ENCODE results near the gene SAT2.
A peak's percentile ranks its signal among the peaks of the same experiment; 100 is the strongest.

The SAT2 gene

GRCh38 chr17:7589891-7590691 is 37.5 kb downstream of the SAT2 start, which contains the start of gene SOX15:
SOX15 (minus strand) TSS chr17:7590094; CDS start chr17:7589676, 418 bp downstream.
- DNase-seq = no peak

- peak; percentile 71 for DNase-seq
These were observed 38.3 kb downstream of the SAT2 start for GRCh38 chr17:7589204-7589868.

- no peak for DNase-seq
These were observed 38.9 kb downstream of the SAT2 start for GRCh38 chr17:7588553-7589203.

GRCh38 chr17:7587420-7588151 is 40.0 kb downstream of the SAT2 start:
- no peak for DNase-seq

- no peak for DNase-seq
These were observed 40.8 kb downstream of the SAT2 start for GRCh38 chr17:7586673-7587419.

- DNase-seq = peak; percentile 97
These were observed 44.1 kb downstream of the SAT2 start, which contains the start of gene MPDU1 for GRCh38 chr17:7583253-7584109. MPDU1 (plus strand) TSS chr17:7583852; CDS start chr17:7583863, 11 bp downstream.

- DNase-seq = no peak
These were observed 45.0 kb downstream of the SAT2 start for GRCh38 chr17:7582396-7583252.

GRCh38 chr17:7580604-7581575 is 46.7 kb downstream of the SAT2 start:
- DNase-seq = no peak

- DNase-seq = peak; percentile 58
These were observed 47.6 kb downstream of the SAT2 start for GRCh38 chr17:7579834-7580603.

GRCh38 chr17:7579001-7579833 is 48.4 kb downstream of the SAT2 start, which contains the start of gene CD68:
CD68 (plus strand) TSS chr17:7579638; CDS start chr17:7579678, 40 bp downstream.
- peak; percentile 76 for DNase-seq

- no peak for DNase-seq
These were observed 50.1 kb downstream of the SAT2 start for GRCh38 chr17:7577327-7578199.

GRCh38 chr17:7576432-7576937 is 51.1 kb downstream of the SAT2 start:
- peak; percentile 25 for DNase-seq
